Gastrocnemius medialis (tissue), 4 donors: ENCODE results near the gene RAPGEF1. TPM values are rescaled to one million over a fixed set of nuclear protein-coding genes. Genes with fewer than 3 reads are reported as not detected.
"Not testable (repeated sequence)": the region's sequence is repeated elsewhere in the genome, so short reads cannot be mapped to it uniquely, and the experiment has no call there.

Experiments used
- ATAC-seq, 2 donors: fragments of 150-250 bp; one replicate each; pipeline ENCODE4 v1.9.1; 2016
- DNase-seq, 2 donors: peaks; one replicate each; pipeline ENCODE4 v3.0.0-alpha.2; 2019
- H3K27ac ChIP-seq, 4 donors: fragments of 200-600 bp; sonication (generic); 1 replicate in 1 of 4; 2 replicates in 3 of 4; pipeline ENCODE4 v1.5.1; 2016 to 2018; ENCODE audit warnings: mild to moderate bottlenecking in 2 of 4, moderate library complexity in 1 of 4
- H3K27me3 ChIP-seq, 3 donors: fragments of 200-600 bp; sonication (generic) in 2 of 3; 1 replicate in 1 of 3; 2 replicates in 2 of 3; pipeline versions ENCODE4 v1.5.1 to v1.6.0; 2016 to 2019; ENCODE audit warnings: mild to moderate bottlenecking in 1 of 3, moderate library complexity in 1 of 3
- H3K36me3 ChIP-seq, 2 donors: fragments of 200-600 bp; sonication (generic) in 1 of 2; one replicate each; pipeline ENCODE4 v1.5.1; 2017 to 2018
- H3K4me1 ChIP-seq, 2 donors: fragments of 200-600 bp; sonication (generic) in 1 of 2; one replicate each; pipeline ENCODE4 v1.5.1; 2016 to 2017; ENCODE audit warnings: mild to moderate bottlenecking in 2 of 2
- H3K4me3 ChIP-seq, 4 donors: fragments of 200-600 bp; sonication (generic) in 3 of 4; 1 replicate in 1 of 4; 2 replicates in 3 of 4; pipeline ENCODE4 v1.5.1; 2016 to 2019; ENCODE audit warnings: mild to moderate bottlenecking in 2 of 4
- H3K9me3 ChIP-seq, 3 donors: fragments of 200-600 bp; sonication (generic) in 2 of 3; 1 replicate in 1 of 3; 2 replicates in 2 of 3; pipeline ENCODE4 v1.5.1; 2016 to 2019
- POLR2A ChIP-seq, 2 donors: fragments of 450-650 bp; IDR thresholded peaks; one replicate each; pipeline ENCODE4 v1.6.1; 2017; ENCODE audit warnings: antibody characterized with exemption in 2 of 2, mild to moderate bottlenecking in 2 of 2, moderate library complexity in 2 of 2
- in situ Hi-C, 4 donors: fragments of 200-750 bp; cut with MboI; loops; one replicate each; pipeline versions ENCODE4 v1.15.0 to v1.8.0; 2017; ENCODE audit warnings: low sequenced_read_pairs in 4 of 4
- intact Hi-C: fragments of 100-400 bp; cut with DNase I; formaldehyde crosslinking; loops from one replicate; pipeline ENCODE4 v1.15.1; 2023; ENCODE audit warnings: low total_unique reads
- total RNA-seq, 4 donors: library from RNA; depleted of rRNA; stranded (reverse); fragments of >200 nt; gene quantifications; one replicate each; pipeline versions ENCODE4 v1.1.0 to v1.2.3, GENCODE V29; 2016
- TF ChIP-seq, protein P1 (sequence below), 5 experiments: fragments of 450-650 bp in 3 of 5; fragments of 200-600 bp in 2 of 5; sonication (generic) in 2 of 5; IDR thresholded peaks in 4 of 5; conservative IDR thresholded peaks in 1 of 5; 1 replicate in 4 of 5; 2 replicates in 1 of 5; pipeline ENCODE4 v1.5.1; 2016 to 2019; ENCODE audit warnings: antibody characterized with exemption in 5 of 5, mild to moderate bottlenecking in 3 of 5, moderate library complexity in 3 of 5

RAPGEF1 gene
- total RNA-seq, 4 donors from 2014 or later: 123 to 296 (median 217) TPM

DNA sequence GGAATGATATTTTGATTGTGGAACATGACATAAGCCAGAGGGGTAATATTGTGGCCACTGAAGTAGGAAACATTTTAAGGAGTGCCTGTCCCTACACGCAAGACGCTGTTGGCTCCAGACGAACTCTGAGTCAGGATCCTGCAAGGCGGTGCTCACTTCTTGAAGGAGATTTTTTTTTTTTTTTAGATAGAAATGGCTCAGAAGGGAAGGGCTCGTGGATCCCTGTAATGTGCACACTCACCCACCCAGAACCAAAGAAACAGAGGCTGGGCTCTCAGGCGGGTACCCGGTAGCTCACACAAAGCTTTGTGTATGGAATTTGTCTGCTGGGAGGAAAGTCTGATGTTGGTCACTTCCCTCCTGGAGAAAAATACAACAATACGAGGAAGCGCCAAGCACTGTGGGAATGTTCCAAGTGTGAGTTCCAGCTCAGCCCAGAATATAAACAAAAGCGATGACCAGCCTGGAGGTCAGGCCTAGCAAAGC, 25.7 kb downstream of the RAPGEF1 start:
- peak in 1 of 2 donors; percentile 69 for DNase-seq
- TF ChIP-seq, protein P1, sequence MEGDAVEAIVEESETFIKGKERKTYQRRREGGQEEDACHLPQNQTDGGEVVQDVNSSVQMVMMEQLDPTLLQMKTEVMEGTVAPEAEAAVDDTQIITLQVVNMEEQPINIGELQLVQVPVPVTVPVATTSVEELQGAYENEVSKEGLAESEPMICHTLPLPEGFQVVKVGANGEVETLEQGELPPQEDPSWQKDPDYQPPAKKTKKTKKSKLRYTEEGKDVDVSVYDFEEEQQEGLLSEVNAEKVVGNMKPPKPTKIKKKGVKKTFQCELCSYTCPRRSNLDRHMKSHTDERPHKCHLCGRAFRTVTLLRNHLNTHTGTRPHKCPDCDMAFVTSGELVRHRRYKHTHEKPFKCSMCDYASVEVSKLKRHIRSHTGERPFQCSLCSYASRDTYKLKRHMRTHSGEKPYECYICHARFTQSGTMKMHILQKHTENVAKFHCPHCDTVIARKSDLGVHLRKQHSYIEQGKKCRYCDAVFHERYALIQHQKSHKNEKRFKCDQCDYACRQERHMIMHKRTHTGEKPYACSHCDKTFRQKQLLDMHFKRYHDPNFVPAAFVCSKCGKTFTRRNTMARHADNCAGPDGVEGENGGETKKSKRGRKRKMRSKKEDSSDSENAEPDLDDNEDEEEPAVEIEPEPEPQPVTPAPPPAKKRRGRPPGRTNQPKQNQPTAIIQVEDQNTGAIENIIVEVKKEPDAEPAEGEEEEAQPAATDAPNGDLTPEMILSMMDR (IDR thresholded peaks at IDR 0.05 in 4 of 5, conservative IDR thresholded peaks at IDR 0.05 in 1 of 5): no peak
- peak in 1 of 2 donors; percentile 52 for TF ChIP-seq POLR2A (IDR thresholded peaks at IDR 0.05)
- Histone ChIP-seq H3K9me3 (no peaks in the 10 kb centered on the region), H3K27me3 (no peaks in the 10 kb centered on the region), H3K36me3 (no peaks in the 10 kb centered on the region), H3K4me3 (no peak overlapping the region), H3K27ac (peak overlapping the region; percentile 67 to 85 (median 76)), H3K4me1 (peaks cover 54 to 84% of the 10 kb centered on the region in 2 donors)
- in situ Hi-C loops: no loop called here
- ATAC-seq: peak; percentile 31 to 34
- intact Hi-C loops: no loop called here

DNA sequence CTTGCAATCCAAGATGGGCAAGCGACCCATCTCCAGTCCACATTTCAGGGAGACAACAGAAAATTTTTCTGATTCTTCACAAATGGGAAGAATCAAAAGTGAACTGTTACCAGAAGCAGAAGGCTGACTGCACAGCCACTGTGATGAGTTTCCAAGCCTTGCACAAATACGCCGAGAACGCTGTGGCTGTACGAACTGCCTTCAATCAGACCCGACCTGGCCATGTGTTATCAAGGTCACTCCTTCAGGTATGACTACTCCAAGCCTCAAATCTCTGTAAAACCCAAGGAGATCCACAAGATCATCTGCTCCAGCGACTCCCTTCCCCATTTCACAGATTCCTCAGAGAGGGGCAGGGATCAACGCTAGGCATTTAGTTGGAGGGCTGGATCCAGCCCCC, 26.9 kb downstream of the RAPGEF1 start:
- in situ Hi-C loops: no loop called here
- intact Hi-C loops: no loop called here
- no peak overlapping the region for H3K4me3 ChIP-seq

DNA sequence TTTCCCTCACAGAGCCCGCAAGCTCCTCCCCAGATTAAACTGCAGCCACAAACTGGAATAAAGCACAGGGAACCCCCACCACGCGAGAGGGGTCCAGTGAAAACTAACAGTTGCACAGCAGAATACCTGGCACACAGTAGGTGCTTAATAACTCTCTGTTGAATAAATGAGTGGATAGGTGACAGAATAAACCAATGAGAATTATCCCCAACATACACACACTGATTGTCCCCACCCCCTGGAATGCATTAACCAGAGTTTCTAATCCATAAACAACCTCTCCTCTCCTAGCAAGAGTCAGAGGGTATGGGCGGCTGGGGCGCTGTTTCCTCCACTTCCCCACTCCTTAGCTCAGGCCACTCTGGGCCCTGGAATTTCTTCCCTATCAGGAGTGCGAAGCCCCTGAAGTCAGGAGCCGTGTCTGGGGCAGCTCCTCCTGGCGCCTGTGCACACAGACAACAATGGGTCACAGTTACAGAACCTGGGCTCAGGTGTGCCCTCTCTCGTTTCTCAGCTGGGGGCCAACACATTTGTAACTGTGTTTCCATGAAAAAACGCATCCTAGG, 27.6 kb downstream of the RAPGEF1 start:
- DNase-seq (no peak), ATAC-seq (no peak)
- H3K4me1 ChIP-seq: peaks cover 55 to 81% of the 10 kb centered on the region in 2 donors
- H3K27me3 ChIP-seq: no peaks in the 10 kb centered on the region
- no peaks in the 10 kb centered on the region for H3K36me3 ChIP-seq
- no peak overlapping the region for H3K4me3 ChIP-seq
- peak overlapping the region; percentile 67 to 85 (median 76) for H3K27ac ChIP-seq
- H3K9me3 ChIP-seq: no peaks in the 10 kb centered on the region
- intact Hi-C loops (no loop called here), in situ Hi-C loops (no loop called here)
- TF ChIP-seq POLR2A (IDR thresholded peaks at IDR 0.05): no peak
- TF ChIP-seq, protein P1 (IDR thresholded peaks at IDR 0.05 in 4 of 5, conservative IDR thresholded peaks at IDR 0.05 in 1 of 5): no peak

More for the DNA sequence above, 26.9 kb downstream of the RAPGEF1 start:
- TF ChIP-seq, protein P1 (IDR thresholded peaks at IDR 0.05 in 4 of 5, conservative IDR thresholded peaks at IDR 0.05 in 1 of 5): no peak
- TF ChIP-seq POLR2A (IDR thresholded peaks at IDR 0.05): no peak
- Histone ChIP-seq H3K4me1 (peaks cover 55 to 81% of the 10 kb centered on the region in 2 donors), H3K36me3 (no peaks in the 10 kb centered on the region), H3K9me3 (no peaks in the 10 kb centered on the region), H3K27ac (peak overlapping the region; percentile 67 to 85 (median 76)), H3K27me3 (no peaks in the 10 kb centered on the region)
- DNase-seq (no peak), ATAC-seq (no peak)

DNA sequence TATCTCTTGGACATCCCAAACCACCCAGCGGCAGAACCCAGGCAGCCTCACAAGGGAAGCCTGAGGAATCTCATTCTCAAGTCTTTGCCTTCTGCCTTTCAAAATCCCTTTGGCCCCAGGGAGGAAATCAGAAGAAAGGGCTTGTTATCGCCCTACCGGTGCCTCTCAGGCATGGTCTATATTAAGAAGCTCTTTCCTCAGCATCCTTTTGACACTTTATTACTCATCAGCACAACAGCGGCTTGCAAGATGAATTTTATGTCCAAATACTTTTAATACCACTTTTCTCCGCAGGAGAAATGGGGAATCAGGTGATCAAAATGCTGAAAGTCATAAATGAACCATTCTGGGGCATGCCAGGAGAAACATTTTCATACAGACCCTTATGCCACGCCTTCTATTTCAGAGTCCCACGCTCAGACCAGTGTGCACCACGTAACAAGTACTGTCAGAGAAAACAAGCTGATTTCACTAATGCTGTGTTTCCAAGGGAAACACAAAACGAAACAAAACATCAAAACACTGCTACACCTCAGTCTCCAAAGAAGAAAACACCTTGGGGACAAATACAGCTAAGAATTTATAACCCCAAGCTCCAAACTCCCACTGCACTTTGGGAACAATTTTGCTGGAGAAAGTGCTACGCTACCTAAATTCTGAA, 30.0 kb downstream of the RAPGEF1 start:
- H3K4me1 ChIP-seq: peaks cover 58 to 83% of the 10 kb centered on the region in 2 donors
- in situ Hi-C loops (no loop called here), intact Hi-C loops (loop anchor here (2.0 kb wide), 1 partner anchor 59 kb away; no protein-coding TSS in a partner anchor)
- H3K36me3 ChIP-seq: no peaks in the 10 kb centered on the region
- peak overlapping the region; percentile 75 to 88 (median 80) for H3K27ac ChIP-seq
- DNase-seq: peak; percentile 44 to 65
- H3K9me3 ChIP-seq: no peaks in the 10 kb centered on the region
- TF ChIP-seq, protein P1 (IDR thresholded peaks at IDR 0.05 in 4 of 5, conservative IDR thresholded peaks at IDR 0.05 in 1 of 5): peak in 3 of 5 experiments; percentile 4 to 29 (median 21)
- TF ChIP-seq POLR2A (IDR thresholded peaks at IDR 0.05): peak; percentile 22 to 33
- peak overlapping the region in 3 of 4 donors; percentile 11 to 44 (median 37) for H3K4me3 ChIP-seq
- no peaks in the 10 kb centered on the region for H3K27me3 ChIP-seq
- peak; percentile 56 to 64 for ATAC-seq

DNA sequence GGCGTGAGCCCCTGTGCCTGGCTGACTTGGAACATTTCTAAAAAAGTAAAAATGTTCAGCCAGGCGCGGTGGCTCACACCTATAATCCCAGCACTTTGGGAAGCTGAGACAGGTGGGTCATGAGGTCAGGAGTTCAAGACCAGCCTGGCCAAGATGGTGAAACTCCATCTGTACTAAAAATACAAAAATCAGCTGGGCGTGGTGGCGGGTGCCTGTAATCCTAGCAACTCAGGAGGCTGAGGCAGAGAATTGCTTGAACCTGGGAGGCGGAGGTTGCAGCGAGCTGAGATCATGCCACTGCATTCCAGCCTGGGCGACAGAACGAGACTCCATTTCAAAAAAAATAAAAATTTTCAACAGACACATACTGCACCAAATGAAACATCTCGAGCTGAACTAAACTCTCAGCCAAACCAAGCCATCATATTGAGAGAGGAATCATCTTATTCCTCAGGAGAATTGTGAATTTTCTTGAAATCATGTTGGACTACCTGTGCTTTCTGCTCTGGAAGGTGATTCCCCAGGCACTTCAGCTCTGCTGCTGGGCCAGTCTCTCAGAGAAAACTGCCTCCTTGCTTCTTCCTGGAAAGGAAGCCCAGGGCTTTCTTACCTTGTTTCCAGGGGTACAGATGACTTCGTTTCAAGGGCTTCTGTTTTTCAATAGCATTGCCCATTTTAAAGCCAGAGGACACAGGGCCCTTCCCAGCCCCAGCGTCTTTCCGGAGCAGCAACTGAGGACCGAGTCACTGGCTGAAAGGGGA, 30.7 kb downstream of the RAPGEF1 start:
- H3K27ac ChIP-seq: peak overlapping the region; percentile 75 to 88 (median 80)
- H3K9me3 ChIP-seq, H3K27me3 ChIP-seq, in situ Hi-C loops, H3K36me3 ChIP-seq: not testable (repeated sequence)
- DNase-seq (peak in 1 of 2 donors; percentile 77), ATAC-seq (peak; percentile 10 to 26)
- peak overlapping the region; percentile 2 to 44 (median 26) for H3K4me3 ChIP-seq
- peaks cover 63 to 84% of the 10 kb centered on the region in 2 donors for H3K4me1 ChIP-seq
- intact Hi-C loops: loop anchor here (2.0 kb wide), 1 partner anchor 58 kb away; no protein-coding TSS in a partner anchor
